ENCODE measurements around the gene EIF4G2. TPM values are rescaled to one million over a fixed set of nuclear protein-coding genes. Genes with fewer than 3 reads are reported as not detected.

The EIF4G2 gene
- total RNA-seq: 650 and 675 TPM in 2 replicates

DNA sequence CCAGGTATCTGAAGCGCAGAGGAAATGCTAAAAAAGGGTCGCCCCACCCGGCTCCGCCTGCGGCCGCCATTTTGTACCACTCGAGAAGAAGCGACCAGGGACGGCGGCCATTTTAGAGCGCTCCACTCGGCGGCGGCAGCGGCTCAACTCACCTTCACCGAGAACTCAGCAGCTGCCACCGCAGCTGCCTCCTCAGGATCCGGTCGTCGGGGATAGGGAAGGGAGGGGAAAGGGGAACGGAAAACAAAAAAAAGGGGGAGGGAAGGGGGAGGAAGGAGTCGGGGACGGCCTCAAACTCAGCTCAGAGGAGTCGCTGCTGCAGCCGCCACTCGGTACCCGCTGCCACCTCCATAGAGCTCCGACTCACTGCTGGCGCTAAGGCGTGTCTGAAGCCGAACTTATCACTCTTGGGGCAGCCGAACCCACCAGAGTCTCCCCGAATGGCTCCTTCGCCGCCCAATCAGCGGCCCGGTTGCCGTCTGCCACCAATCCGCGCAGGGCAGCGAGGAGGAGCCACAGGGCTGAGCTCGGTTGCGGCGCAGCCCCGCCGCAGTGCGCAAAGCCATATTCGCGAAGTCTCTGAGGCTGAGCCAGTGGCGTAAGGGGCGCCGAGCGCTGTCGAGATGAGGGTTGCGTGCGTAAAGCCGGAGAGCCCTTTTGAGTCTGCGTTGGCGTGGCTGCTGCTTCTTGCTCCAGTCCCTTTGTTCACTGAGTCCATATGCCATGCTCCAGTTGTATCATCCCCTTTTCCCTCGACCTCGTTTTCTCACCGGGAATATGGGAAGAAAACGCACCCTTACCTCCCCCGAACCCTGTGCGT lies at the start of gene EIF4G2:
Gene EIF4G2 (minus strand): TSS at position 374 of the 820 bp plus-strand sequence.

GRCh38 chr11:10857709-10858438 lies 49.1 kb upstream of the EIF4G2 start, which contains the start of gene ZBED5:
TSS of gene ZBED5 (minus strand) at chr11:10858053. CDS start at chr11:10854945, 3,108 bp downstream.

DNA sequence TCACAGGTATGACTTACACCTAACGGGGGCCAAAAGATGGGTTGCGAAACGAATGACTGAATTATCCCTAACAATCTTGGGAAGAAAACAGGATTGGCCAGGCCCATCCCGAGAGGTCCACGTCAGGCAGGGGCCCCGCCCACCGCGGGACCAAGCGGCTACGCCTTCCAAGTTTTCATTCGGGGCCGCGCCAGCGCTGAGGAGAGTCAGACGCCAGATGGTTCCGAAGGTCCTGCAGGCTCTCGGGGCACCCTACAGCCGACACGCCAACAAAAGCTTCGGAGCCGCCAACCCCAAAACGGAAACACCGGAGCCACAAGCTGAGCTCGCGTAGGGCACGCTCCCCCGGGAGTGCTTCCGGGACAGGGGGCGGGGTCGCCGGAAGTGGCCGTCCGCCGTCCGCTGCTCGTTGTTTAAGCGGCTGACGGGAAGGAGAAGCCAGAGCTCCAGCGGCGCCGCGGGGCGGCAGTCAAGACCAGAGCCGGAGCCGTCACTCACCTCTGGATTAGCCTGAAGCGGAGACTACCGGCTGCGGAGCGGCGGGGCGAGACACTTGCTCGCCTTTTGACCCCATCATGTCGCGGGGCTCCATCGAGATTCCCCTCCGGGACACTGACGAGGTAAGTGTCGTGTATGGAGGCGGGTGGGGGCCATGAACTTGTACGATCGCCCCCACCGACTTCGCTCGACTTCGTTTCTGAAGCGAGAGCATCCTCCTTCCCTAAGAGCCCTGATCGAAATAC lies 57.7 kb downstream of the EIF4G2 start, which contains the start of gene CTR9:
Gene CTR9 (plus strand): TSS at position 409 of the 743 bp plus-strand sequence. CDS start 167 bp downstream, at position 576.

Other genes with a start within 250 kb of the EIF4G2 start
- gene LYVE1, start 240.3 kb downstream of the EIF4G2 start, total RNA-seq: 0.32 and 1.7 TPM in 2 replicates
- under 0.01 and 0.46 TPM in 2 replicates for gene IRAG1, start 115.2 kb downstream of the EIF4G2 start, total RNA-seq
- gene CTR9, start 57.7 kb downstream of the EIF4G2 start, total RNA-seq: 24.4 and 30.2 TPM in 2 replicates
- 14.9 and 18.5 TPM in 2 replicates for gene ZBED5, start 49.1 kb upstream of the EIF4G2 start, total RNA-seq